ENCODE data around the gene NFATC2. TPM values are rescaled to one million over a fixed set of nuclear protein-coding genes. Genes with fewer than 3 reads are reported as not detected.

NFATC2 gene
- total RNA-seq, 1 experiment from 2014 or later = 5.0 TPM

- TF ChIP-seq, protein P1, sequence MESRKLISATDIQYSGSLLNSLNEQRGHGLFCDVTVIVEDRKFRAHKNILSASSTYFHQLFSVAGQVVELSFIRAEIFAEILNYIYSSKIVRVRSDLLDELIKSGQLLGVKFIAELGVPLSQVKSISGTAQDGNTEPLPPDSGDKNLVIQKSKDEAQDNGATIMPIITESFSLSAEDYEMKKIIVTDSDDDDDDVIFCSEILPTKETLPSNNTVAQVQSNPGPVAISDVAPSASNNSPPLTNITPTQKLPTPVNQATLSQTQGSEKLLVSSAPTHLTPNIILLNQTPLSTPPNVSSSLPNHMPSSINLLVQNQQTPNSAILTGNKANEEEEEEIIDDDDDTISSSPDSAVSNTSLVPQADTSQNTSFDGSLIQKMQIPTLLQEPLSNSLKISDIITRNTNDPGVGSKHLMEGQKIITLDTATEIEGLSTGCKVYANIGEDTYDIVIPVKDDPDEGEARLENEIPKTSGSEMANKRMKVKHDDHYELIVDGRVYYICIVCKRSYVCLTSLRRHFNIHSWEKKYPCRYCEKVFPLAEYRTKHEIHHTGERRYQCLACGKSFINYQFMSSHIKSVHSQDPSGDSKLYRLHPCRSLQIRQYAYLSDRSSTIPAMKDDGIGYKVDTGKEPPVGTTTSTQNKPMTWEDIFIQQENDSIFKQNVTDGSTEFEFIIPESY (IDR thresholded peaks at IDR 0.05; ENCODE audit: extremely low read depth, insufficient replicate concordance, low read length) = no peak
- TF ChIP-seq EGR1 (IDR thresholded peaks at IDR 0.05; ENCODE audit: low read depth) (no peak), POLR2AphosphoS5 (IDR thresholded peaks at IDR 0.05; ENCODE audit: low read depth, low read length) (no peak), ATF3 (IDR thresholded peaks at IDR 0.05) (no peak), ZNF274 (IDR thresholded peaks at IDR 0.05; ENCODE audit: low read depth, low read length) (no peak), ZFX (IDR thresholded peaks at IDR 0.05) (no peak), ELF1 (IDR thresholded peaks at IDR 0.05; ENCODE audit: borderline replicate concordance, low read depth) (no peak), CEBPB (IDR thresholded peaks at IDR 0.05; ENCODE audit: low read depth) (no peak)
These were observed 27.7 kb downstream of the NFATC2 start (continued) for GRCh38 chr20:51514836-51515235.

DNA sequence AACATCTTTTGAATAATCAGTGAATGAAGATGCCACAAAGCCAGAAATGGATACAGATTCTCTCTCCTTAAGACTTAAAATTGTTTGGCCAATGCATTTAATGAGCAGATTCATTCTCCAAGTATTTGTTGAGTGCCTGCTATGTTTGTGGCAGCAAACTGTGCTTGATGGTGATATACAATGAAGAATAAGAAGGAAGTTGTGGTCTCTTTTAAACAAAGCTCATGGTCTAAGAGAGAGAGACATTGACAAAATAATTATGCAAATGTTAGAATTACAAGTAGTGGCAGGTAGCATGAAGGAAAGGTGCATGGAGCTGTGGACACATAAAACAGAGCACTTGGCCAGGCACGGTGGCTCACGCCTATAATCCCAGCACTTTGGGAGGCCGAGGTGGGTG, 28.3 kb downstream of the NFATC2 start:
- H3K4me2 ChIP-seq (ENCODE audit: low read length) = no peak overlapping the region
- no peak overlapping the region for H3K4me3 ChIP-seq (replicated peaks in 1 of 2; ENCODE audit: low read depth in 1 of 2, low read length in 2 of 2)
- DNase-seq (ENCODE audit: low read depth, low spot score) (no peak), ATAC-seq (no peak)
- no peaks in the 10 kb centered on the region for H3K9me2 ChIP-seq (ENCODE audit: insufficient read depth)
- no peaks in the 10 kb centered on the region for H3K36me3 ChIP-seq (ENCODE audit: control insufficient read depth in 1 of 2, insufficient read depth in 2 of 2, low read length in 2 of 2)
- no peaks in the 10 kb centered on the region for H3K9me3 ChIP-seq (ENCODE audit: control insufficient read depth in 1 of 2, insufficient read depth in 1 of 2, low read depth in 1 of 2, low read length in 2 of 2)
- no peak overlapping the region for H3K9ac ChIP-seq (ENCODE audit: low read length)
- no peaks in the 10 kb centered on the region for H4K20me1 ChIP-seq (ENCODE audit: insufficient read depth)
- no peaks in the 10 kb centered on the region for H3K27me3 ChIP-seq (ENCODE audit: insufficient read depth, low read length)
- ChIA-PET RAD21 (ENCODE audit: low non-redundant PET in 1 of 2, low total read pairs in 2 of 2, uncharacterized antibody in 2 of 2, unreplicated experiment in 2 of 2) (no interaction called here), POLR2A (no interaction called here), CTCF (no interaction called here)
- intact Hi-C loops (cut with micrococcal nuclease) = no loop called here
- no peak overlapping the region for H3K27ac ChIP-seq (ENCODE audit: low read depth, low read length)
- no peak for TF ChIP-seq SIN3A (IDR thresholded peaks at IDR 0.05; ENCODE audit: low read depth)
- TF ChIP-seq ZFX (IDR thresholded peaks at IDR 0.05) = no peak
- TF ChIP-seq ELF1 (IDR thresholded peaks at IDR 0.05; ENCODE audit: borderline replicate concordance, low read depth) = no peak
- no peak for TF ChIP-seq SP1 (IDR thresholded peaks at IDR 0.05; ENCODE audit: low read depth)
- no peak for TF ChIP-seq CBX3 (IDR thresholded peaks at IDR 0.05; ENCODE audit: low read depth)
- no peak for TF ChIP-seq SRF (IDR thresholded peaks at IDR 0.05; ENCODE audit: low read depth)
- no peak for TF ChIP-seq JUND (IDR thresholded peaks at IDR 0.05)
- no peak for TF ChIP-seq FOSL1 (IDR thresholded peaks at IDR 0.05; ENCODE audit: low read depth)
- no peak for TF ChIP-seq ZNF274 (IDR thresholded peaks at IDR 0.05; ENCODE audit: low read depth, low read length)
- TF ChIP-seq POLR2A (IDR thresholded peaks at IDR 0.05; ENCODE audit: borderline replicate concordance, extremely low read depth, insufficient read depth, insufficient read length) = no peak
- no peak for TF ChIP-seq CEBPB (IDR thresholded peaks at IDR 0.05; ENCODE audit: low read depth)
- BruUV-seq (replicated peaks) = no TSS peak
- no peaks in the 10 kb centered on the region for H3K4me1 ChIP-seq (ENCODE audit: control insufficient read depth in 1 of 2, insufficient read depth in 2 of 2, low read length in 2 of 2)
- H2AFZ ChIP-seq (ENCODE audit: low read depth, low read length, poor library complexity, severe bottlenecking) = no peak overlapping the region
- H3K79me2 ChIP-seq (ENCODE audit: insufficient read depth, low read length) = no peaks in the 10 kb centered on the region

All from HCT116 (cell line).